Measurements from ENCODE around the gene COQ8A.

DNA sequence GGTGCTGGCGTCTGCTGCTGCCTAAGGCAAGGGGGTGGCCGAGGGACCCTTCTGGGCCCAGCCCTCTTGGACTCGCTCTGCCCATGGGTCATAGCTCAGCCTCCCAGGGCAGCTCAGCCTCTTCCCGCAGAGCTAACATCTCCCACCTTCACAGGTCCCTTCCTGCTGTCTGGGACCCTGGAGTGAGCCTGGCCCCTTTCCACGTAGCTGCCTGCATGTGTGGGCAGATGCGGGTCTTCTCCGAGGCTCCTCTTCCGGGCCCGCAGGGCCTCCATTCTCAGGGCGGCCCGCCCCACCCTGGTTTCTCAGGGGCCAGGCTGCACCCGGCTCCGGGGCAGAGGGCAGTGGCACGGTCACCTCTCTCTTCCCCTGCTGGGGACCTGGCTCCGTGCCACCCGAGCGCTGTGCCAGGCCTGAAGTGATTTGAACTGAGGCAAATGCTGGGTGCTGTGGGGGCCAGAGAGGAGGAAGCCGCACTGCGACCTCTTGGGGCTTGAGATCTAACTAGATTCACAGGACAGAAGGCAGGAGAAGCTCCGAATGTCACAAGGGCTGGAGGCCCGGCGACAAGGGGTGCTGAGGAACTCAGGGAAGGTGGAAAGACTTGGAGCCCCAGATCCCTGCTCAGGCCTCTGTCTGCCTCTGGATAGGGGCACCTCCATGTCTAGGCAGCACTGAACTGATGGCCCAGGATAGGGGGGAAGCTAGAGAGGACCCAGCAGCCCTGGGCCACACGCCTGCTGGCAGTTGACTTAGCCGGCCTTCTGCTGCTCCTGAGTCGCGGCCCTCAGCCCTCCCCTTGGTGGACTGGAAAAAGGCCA lies 40.7 kb downstream of the COQ8A start:
- TF ChIP-seq, protein P1, sequence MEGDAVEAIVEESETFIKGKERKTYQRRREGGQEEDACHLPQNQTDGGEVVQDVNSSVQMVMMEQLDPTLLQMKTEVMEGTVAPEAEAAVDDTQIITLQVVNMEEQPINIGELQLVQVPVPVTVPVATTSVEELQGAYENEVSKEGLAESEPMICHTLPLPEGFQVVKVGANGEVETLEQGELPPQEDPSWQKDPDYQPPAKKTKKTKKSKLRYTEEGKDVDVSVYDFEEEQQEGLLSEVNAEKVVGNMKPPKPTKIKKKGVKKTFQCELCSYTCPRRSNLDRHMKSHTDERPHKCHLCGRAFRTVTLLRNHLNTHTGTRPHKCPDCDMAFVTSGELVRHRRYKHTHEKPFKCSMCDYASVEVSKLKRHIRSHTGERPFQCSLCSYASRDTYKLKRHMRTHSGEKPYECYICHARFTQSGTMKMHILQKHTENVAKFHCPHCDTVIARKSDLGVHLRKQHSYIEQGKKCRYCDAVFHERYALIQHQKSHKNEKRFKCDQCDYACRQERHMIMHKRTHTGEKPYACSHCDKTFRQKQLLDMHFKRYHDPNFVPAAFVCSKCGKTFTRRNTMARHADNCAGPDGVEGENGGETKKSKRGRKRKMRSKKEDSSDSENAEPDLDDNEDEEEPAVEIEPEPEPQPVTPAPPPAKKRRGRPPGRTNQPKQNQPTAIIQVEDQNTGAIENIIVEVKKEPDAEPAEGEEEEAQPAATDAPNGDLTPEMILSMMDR (IDR thresholded peaks at IDR 0.05; ENCODE audit: low read length) = no peak
- TF ChIP-seq EZH2 (IDR thresholded peaks at IDR 0.05; ENCODE audit: borderline replicate concordance, low read length) = no peak

Data from OCI-LY1 (cell line).